Peyer's patch (tissue), 4 donors: Measurements from ENCODE around the gene SYNE1.

Source experiments
- CTCF ChIP-seq, 6 experiments: fragments of 450-650 bp in 4 of 6; fragments of 200-600 bp in 2 of 6; sonication (generic) in 1 of 6; IDR thresholded peaks; one replicate each; pipeline ENCODE4 v1.5.1; 2017 to 2019; ENCODE audit warnings: antibody characterized with exemption in 6 of 6, mild to moderate bottlenecking in 3 of 6, moderate library complexity in 1 of 6
- POLR2A ChIP-seq, 2 donors: fragments of 450-650 bp; IDR thresholded peaks; one replicate each; pipeline ENCODE4 v1.5.1; 2017; ENCODE audit warnings: antibody characterized with exemption in 2 of 2, mild to moderate bottlenecking in 2 of 2, moderate library complexity in 2 of 2

- no peak for TF ChIP-seq CTCF (IDR thresholded peaks at IDR 0.05)
- no peak for TF ChIP-seq POLR2A (IDR thresholded peaks at IDR 0.05)
Observed at GRCh38 chr6:152087701-152088100, 549.5 kb downstream of the SYNE1 start.
